DND-41 (cell line): Measurements from ENCODE around the gene CFB.
"Not testable (repeated sequence)": the region's sequence is repeated elsewhere in the genome, so short reads cannot be mapped to it uniquely, and the experiment has no call there.

Experiments
- ATAC-seq: fragments of 200-7000 bp; cut with Tn5 transposase; 3 replicates; pipeline ENCODE4 v1.9.1; 2021; ENCODE audit warnings: low read depth; ENCODE audit not compliant: insufficient read depth
- DNase-seq: peaks from one replicate; pipeline ENCODE4 v3.0.0-alpha.2; 2020
- H2AFZ ChIP-seq: 2 replicates; pipeline ENCODE4 v1.6.0; 2012; ENCODE audit warnings: low read depth, low read length
- H3K27ac ChIP-seq: 2 replicates; pipeline ENCODE4 v1.5.1; 2012; ENCODE audit warnings: low read length, inconsistent platforms
- H3K27me3 ChIP-seq: fragments of 200-600 bp; sonication (generic); 2 replicates; pipeline ENCODE4 v1.6.0; 2012; ENCODE audit warnings: low read length, mild to moderate bottlenecking, inconsistent platforms; ENCODE audit not compliant: insufficient read depth, poor library complexity
- H3K36me3 ChIP-seq: 2 replicates; pipeline ENCODE4 v1.5.1; 2012; ENCODE audit warnings: low read length, inconsistent platforms; ENCODE audit not compliant: insufficient read depth
- H3K4me1 ChIP-seq: 2 replicates; pipeline ENCODE4 v1.5.1; 2012; ENCODE audit warnings: mild to moderate bottlenecking, low read length; ENCODE audit not compliant: insufficient read depth
- H3K4me2 ChIP-seq: 2 replicates; pipeline ENCODE4 v1.6.0; 2012; ENCODE audit warnings: mild to moderate bottlenecking, moderate library complexity, low read length, inconsistent platforms; ENCODE audit not compliant: insufficient read depth
- H3K4me3 ChIP-seq, 2 experiments: fragments of 200-600 bp in 1 of 2; shearing (Covaris generic) in 1 of 2; 2 replicates each; pipeline ENCODE4 v1.5.1; 2012 to 2016; ENCODE audit warnings: inconsistent platforms in 2 of 2, low read length in 2 of 2, mild to moderate bottlenecking in 2 of 2, low read depth in 1 of 2, moderate library complexity in 1 of 2
- H3K79me2 ChIP-seq: 2 replicates; pipeline ENCODE4 v1.6.0; 2012; ENCODE audit warnings: low read length, inconsistent platforms; ENCODE audit not compliant: insufficient read depth
- H3K9ac ChIP-seq: 2 replicates; pipeline ENCODE4 v1.6.0; 2012; ENCODE audit warnings: low read depth, mild to moderate bottlenecking, inconsistent platforms, low read length, moderate library complexity
- H3K9me3 ChIP-seq: 2 replicates; pipeline ENCODE4 v1.5.1; 2012; ENCODE audit warnings: low read length, moderate library complexity, mild to moderate bottlenecking, inconsistent platforms; ENCODE audit not compliant: insufficient read depth, severe bottlenecking
- H4K20me1 ChIP-seq: 2 replicates; pipeline ENCODE4 v1.6.0; 2012; ENCODE audit warnings: low read length; ENCODE audit not compliant: insufficient read depth
- EZH2 ChIP-seq: IDR thresholded peaks from 3 replicates; pipeline ENCODE4 v1.6.1; 2012; ENCODE audit warnings: borderline replicate concordance, low read depth, mild to moderate bottlenecking, moderate library complexity, low read length, inconsistent platforms; ENCODE audit not compliant: severe bottlenecking
- TF ChIP-seq, protein P1 (sequence below): IDR thresholded peaks from 2 replicates; pipeline ENCODE4 v1.5.1; 2012; ENCODE audit warnings: borderline replicate concordance, low read length, moderate library complexity, mild to moderate bottlenecking; ENCODE audit not compliant: poor library complexity, severe bottlenecking; ENCODE audit errors: extremely low read depth

The CFB gene

DNA sequence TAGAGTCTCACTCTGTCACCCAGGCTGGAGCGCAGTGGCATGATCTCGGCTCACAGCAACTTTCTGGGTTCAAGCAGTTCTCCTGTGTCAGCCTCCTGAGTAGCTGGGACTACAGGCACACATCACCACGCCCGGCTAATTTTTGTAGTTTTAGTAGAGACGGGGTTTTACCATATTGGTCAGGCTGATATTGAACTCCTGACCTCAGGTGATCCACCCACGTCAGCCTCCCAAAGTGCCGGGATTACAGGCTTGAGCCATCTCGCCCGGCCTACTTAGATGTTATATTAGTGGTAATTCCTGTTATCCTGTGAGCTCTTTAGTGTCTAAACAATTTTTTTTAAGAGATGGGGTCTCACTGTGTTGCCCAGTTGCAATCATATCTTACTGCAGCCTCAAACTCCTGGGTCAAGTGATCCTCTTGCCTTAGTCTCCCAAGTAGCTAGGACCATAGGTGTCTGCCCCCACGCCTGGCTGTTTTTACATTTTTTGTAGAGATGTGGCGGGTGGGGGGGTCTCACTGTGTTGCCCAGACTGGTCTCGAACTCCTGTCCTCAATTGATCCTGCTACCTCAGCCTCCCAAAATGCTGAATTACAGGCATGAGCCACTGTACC lies 32.0 kb downstream of the CFB start:
- H2AFZ ChIP-seq = no peak overlapping the region
- no peak overlapping the region for H3K4me3 ChIP-seq
- H3K79me2 ChIP-seq = peaks cover 11% of the 10 kb centered on the region
- no peak overlapping the region for H3K4me2 ChIP-seq
- H3K4me1 ChIP-seq = peaks cover 10% of the 10 kb centered on the region
- H3K27ac ChIP-seq = no peak overlapping the region
- H3K36me3 ChIP-seq = peaks cover 9% of the 10 kb centered on the region
- ATAC-seq (no peak), DNase-seq (no peak)
- no peaks in the 10 kb centered on the region for H3K9me3 ChIP-seq
- no peak overlapping the region for H3K9ac ChIP-seq
- H3K27me3 ChIP-seq = no peaks in the 10 kb centered on the region
- no peaks in the 10 kb centered on the region for H4K20me1 ChIP-seq
- no peak for TF ChIP-seq EZH2
- TF ChIP-seq, protein P1, sequence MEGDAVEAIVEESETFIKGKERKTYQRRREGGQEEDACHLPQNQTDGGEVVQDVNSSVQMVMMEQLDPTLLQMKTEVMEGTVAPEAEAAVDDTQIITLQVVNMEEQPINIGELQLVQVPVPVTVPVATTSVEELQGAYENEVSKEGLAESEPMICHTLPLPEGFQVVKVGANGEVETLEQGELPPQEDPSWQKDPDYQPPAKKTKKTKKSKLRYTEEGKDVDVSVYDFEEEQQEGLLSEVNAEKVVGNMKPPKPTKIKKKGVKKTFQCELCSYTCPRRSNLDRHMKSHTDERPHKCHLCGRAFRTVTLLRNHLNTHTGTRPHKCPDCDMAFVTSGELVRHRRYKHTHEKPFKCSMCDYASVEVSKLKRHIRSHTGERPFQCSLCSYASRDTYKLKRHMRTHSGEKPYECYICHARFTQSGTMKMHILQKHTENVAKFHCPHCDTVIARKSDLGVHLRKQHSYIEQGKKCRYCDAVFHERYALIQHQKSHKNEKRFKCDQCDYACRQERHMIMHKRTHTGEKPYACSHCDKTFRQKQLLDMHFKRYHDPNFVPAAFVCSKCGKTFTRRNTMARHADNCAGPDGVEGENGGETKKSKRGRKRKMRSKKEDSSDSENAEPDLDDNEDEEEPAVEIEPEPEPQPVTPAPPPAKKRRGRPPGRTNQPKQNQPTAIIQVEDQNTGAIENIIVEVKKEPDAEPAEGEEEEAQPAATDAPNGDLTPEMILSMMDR = no peak

DNA sequence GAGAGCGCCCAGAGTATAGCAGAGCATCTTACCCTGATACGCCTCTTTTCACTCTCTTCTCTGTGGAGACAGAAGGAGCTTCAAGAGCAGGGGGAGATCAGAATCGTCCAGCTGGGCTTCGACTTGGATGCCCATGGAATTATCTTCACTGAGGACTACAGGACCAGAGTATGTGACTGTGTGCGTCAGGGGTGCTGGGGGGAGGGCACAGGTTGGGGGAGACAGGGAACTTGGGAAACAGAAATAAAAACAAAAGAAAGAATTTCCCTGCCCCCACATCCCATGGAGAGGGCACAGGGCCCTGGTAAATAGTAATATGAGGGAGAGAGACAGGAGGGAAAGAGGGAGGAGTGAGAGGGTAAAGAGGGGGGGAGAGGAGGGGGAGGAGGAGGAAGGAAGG lies 32.9 kb downstream of the CFB start:
- H3K27me3 ChIP-seq = no peaks in the 10 kb centered on the region
- H3K27ac ChIP-seq = no peak overlapping the region
- TF ChIP-seq, protein P1 = no peak
- TF ChIP-seq EZH2 = no peak
- H4K20me1 ChIP-seq = no peaks in the 10 kb centered on the region
- H2AFZ ChIP-seq = no peak overlapping the region
- peaks cover 2% of the 10 kb centered on the region for H3K79me2 ChIP-seq
- peaks cover 9% of the 10 kb centered on the region for H3K36me3 ChIP-seq
- no peak overlapping the region for H3K4me3 ChIP-seq
- ATAC-seq (0 out of 3 replicates have a peak, but pooled peaks have one; percentile 24), DNase-seq (no peak)
- H3K4me1 ChIP-seq = peaks cover 1% of the 10 kb centered on the region; the same call in 1 of the 2 replicates
- no peak overlapping the region for H3K4me2 ChIP-seq
- no peaks in the 10 kb centered on the region for H3K9me3 ChIP-seq
- no peak overlapping the region for H3K9ac ChIP-seq

- Histone ChIP-seq H2AFZ (no peak overlapping the region), H3K79me2 (no peaks in the 10 kb centered on the region), H3K36me3 (peaks cover 9% of the 10 kb centered on the region), H3K4me2 (no peak overlapping the region), H3K9ac (no peak overlapping the region), H3K9me3 (no peaks in the 10 kb centered on the region), H3K27me3 (no peaks in the 10 kb centered on the region), H3K4me3 (no peak overlapping the region), H3K27ac (no peak overlapping the region), H3K4me1 (no peaks in the 10 kb centered on the region), H4K20me1 (no peaks in the 10 kb centered on the region)
- TF ChIP-seq, protein P1 = no peak
- TF ChIP-seq EZH2 = no peak
- 0 out of 3 replicates have a peak, but pooled peaks have one; percentile 14 for ATAC-seq
- no peak for DNase-seq
Measured at GRCh38 chr6:31979238-31979898, 33.5 kb downstream of the CFB start.

GRCh38 chr6:31980195-31980876 lies 34.4 kb downstream of the CFB start:
- H3K9ac ChIP-seq, H3K27me3 ChIP-seq, H4K20me1 ChIP-seq, DNase-seq, H3K9me3 ChIP-seq, ATAC-seq, H3K27ac ChIP-seq, H3K4me3 ChIP-seq, H3K79me2 ChIP-seq, H3K4me1 ChIP-seq, H3K4me2 ChIP-seq, H2AFZ ChIP-seq, H3K36me3 ChIP-seq: not testable (repeated sequence)

- not testable (repeated sequence) for H3K79me2 ChIP-seq, H4K20me1 ChIP-seq, H3K4me2 ChIP-seq, H3K4me3 ChIP-seq, DNase-seq, H3K27me3 ChIP-seq, H3K36me3 ChIP-seq, H3K4me1 ChIP-seq, H3K27ac ChIP-seq, H3K9me3 ChIP-seq, ATAC-seq, H2AFZ ChIP-seq, H3K9ac ChIP-seq
Measured at GRCh38 chr6:31980998-31981397, 35.1 kb downstream of the CFB start.
